ENCODE measurements around the gene SOX2. TPM values are rescaled to one million over a fixed set of nuclear protein-coding genes. Genes with fewer than 3 reads are reported as not detected.

Gene SOX2
- total RNA-seq, 3 donors from 2014 or later (not counting 1 experiment from before 2014, with no cell fraction given) = not detected

DNA sequence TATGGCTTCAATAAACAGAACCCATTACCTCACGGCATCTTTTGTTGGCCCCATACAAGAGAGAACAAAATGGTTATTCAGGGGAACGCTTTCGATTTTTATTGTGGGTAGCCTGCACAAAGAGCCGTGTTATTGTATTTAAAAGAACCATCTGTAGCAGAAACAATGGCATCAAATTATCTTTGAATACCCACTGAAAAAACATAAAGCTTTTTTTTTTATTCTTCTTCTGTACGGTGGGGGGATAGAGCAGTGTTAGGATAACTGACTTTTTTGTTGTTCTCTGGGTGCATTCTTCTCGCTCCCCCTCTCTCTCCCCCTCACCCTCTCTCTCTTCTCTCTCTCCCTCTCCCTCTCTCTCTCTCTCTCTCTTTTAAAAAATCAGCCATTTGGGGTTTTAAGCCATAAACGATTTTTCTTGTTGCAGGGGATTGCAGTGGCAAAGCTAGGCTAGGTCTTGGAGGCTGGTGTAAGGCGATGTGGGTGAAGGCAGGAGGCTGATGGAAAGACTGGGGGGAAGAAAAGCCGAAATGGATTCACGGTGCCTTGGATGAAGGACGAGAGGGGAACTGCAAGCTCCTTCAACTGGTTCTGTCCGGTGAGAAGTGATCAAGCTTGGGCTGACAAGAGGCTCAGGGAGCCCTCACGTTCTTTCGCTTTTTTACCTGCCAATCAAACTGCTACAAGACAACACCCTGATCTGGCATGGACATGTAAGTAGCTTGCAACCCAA lies 12.4 kb upstream of the SOX2 start:
- peaks cover 55 to 78% of the 10 kb centered on the region in 2 donors for H3K27me3 Mint-ChIP-seq (ENCODE audit: low read depth in 2 of 2)
- no peak overlapping the region for H3K27ac Mint-ChIP-seq
- 25% methylated on average over 12 of the region's 14 CpGs for WGBS (ENCODE audit: insufficient coverage)

GRCh38 chr3:181700168-181701087 lies 11.3 kb upstream of the SOX2 start:
- DNase-seq = peak in 1 of 2 donors; percentile 74
- Histone ChIP-seq H3K4me3 (ENCODE audit: low read length) (no peak overlapping the region), H3K27me3 (ENCODE audit: control insufficient read depth, insufficient read depth, low read length) (peaks cover 68% of the 10 kb centered on the region), H3K27ac (ENCODE audit: low read length) (no peak overlapping the region), H3K9me3 (ENCODE audit: control insufficient read depth, insufficient read depth, low read length) (peaks cover 12% of the 10 kb centered on the region), H3K36me3 (ENCODE audit: control insufficient read depth, insufficient read depth, low read length) (no peaks in the 10 kb centered on the region), H3K4me1 (ENCODE audit: control insufficient read depth, insufficient read depth, low read length) (peaks cover 16% of the 10 kb centered on the region)
- peaks cover 9 to 18% of the 10 kb centered on the region in 2 donors for H3K4me1 Mint-ChIP-seq
- intact Hi-C loops (cut with micrococcal nuclease) = no loop called here
- H3K27ac Mint-ChIP-seq = no peak overlapping the region
- peaks cover 2 to 4% of the 10 kb centered on the region in 2 donors for H3K9me3 Mint-ChIP-seq
- H3K4me3 Mint-ChIP-seq = peak overlapping the region; percentile 25
- H3K27me3 Mint-ChIP-seq (ENCODE audit: low read depth in 2 of 2) = peaks cover 62 to 89% of the 10 kb centered on the region in 2 donors
- TF ChIP-seq, protein P1, sequence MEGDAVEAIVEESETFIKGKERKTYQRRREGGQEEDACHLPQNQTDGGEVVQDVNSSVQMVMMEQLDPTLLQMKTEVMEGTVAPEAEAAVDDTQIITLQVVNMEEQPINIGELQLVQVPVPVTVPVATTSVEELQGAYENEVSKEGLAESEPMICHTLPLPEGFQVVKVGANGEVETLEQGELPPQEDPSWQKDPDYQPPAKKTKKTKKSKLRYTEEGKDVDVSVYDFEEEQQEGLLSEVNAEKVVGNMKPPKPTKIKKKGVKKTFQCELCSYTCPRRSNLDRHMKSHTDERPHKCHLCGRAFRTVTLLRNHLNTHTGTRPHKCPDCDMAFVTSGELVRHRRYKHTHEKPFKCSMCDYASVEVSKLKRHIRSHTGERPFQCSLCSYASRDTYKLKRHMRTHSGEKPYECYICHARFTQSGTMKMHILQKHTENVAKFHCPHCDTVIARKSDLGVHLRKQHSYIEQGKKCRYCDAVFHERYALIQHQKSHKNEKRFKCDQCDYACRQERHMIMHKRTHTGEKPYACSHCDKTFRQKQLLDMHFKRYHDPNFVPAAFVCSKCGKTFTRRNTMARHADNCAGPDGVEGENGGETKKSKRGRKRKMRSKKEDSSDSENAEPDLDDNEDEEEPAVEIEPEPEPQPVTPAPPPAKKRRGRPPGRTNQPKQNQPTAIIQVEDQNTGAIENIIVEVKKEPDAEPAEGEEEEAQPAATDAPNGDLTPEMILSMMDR (IDR thresholded peaks at IDR 0.05) = peak; percentile 31
- peak in 2 of 3 donors; percentile 58 to 59 for ATAC-seq
- 4% methylated on average over 11 of the region's 17 CpGs for WGBS (ENCODE audit: insufficient coverage)
- peaks cover 53% of the 10 kb centered on the region for H3K36me3 Mint-ChIP-seq

More for the DNA sequence above, 12.4 kb upstream of the SOX2 start:
- no peak overlapping the region for H3K27ac ChIP-seq (ENCODE audit: low read length)
- DNase-seq (no peak), ATAC-seq (no peak)
- no peak overlapping the region for H3K4me3 ChIP-seq (ENCODE audit: low read length)
- Mint-ChIP-seq H3K36me3 (peaks cover 43% of the 10 kb centered on the region), H3K4me3 (no peak overlapping the region), H3K9me3 (peaks cover 0 to 2% of the 10 kb centered on the region in 2 donors), H3K4me1 (peaks cover 9 to 14% of the 10 kb centered on the region in 2 donors)
- H3K4me1 ChIP-seq (ENCODE audit: control insufficient read depth, insufficient read depth, low read length) = peaks cover 16% of the 10 kb centered on the region
- H3K36me3 ChIP-seq (ENCODE audit: control insufficient read depth, insufficient read depth, low read length) = no peaks in the 10 kb centered on the region
- H3K9me3 ChIP-seq (ENCODE audit: control insufficient read depth, insufficient read depth, low read length) = peaks cover 9% of the 10 kb centered on the region
- H3K27me3 ChIP-seq (ENCODE audit: control insufficient read depth, insufficient read depth, low read length) = peaks cover 62% of the 10 kb centered on the region
- intact Hi-C loops (cut with micrococcal nuclease) = no loop called here
- TF ChIP-seq, protein P1 (IDR thresholded peaks at IDR 0.05) = no peak

DNA sequence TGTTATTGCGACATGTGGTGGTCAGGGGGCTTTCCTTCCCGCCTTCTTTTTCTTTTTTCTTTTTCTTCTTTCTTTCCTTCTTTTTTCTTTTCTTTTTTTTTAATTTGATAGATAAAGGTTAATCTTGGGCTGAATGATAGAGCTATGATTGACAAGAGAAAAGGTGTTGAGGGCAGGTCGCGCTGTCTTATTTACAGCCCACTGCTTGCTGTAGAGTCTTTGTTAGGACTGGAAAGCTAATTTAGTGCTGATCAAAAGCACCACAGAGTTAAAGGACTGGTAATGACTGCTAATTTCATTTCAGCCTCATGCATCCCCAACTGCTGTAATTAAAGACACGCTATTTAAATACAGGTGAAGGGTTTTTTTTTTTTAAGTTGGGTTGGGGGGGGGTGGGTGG lies 10.6 kb upstream of the SOX2 start:
- H3K9me3 ChIP-seq (ENCODE audit: control insufficient read depth, insufficient read depth, low read length) = peaks cover 12% of the 10 kb centered on the region
- no peak for DNase-seq
- H3K27ac ChIP-seq (ENCODE audit: low read length) = no peak overlapping the region
- peaks cover 2 to 4% of the 10 kb centered on the region in 2 donors for H3K9me3 Mint-ChIP-seq
- 25% methylated on average over 2 of the region's 5 CpGs for WGBS (ENCODE audit: insufficient coverage)
- H3K36me3 Mint-ChIP-seq = peaks cover 57% of the 10 kb centered on the region
- H3K4me3 ChIP-seq (ENCODE audit: low read length) = no peak overlapping the region
- intact Hi-C loops (cut with micrococcal nuclease) = no loop called here
- peaks cover 64 to 93% of the 10 kb centered on the region in 2 donors for H3K27me3 Mint-ChIP-seq (ENCODE audit: low read depth in 2 of 2)
- TF ChIP-seq, protein P1 (IDR thresholded peaks at IDR 0.05) = no peak
- H3K27ac Mint-ChIP-seq = no peak overlapping the region
- ATAC-seq = no peak
- peaks cover 11% of the 10 kb centered on the region for H3K4me1 ChIP-seq (ENCODE audit: control insufficient read depth, insufficient read depth, low read length)
- no peak overlapping the region for H3K4me3 Mint-ChIP-seq
- peaks cover 9 to 18% of the 10 kb centered on the region in 2 donors for H3K4me1 Mint-ChIP-seq
- H3K27me3 ChIP-seq (ENCODE audit: control insufficient read depth, insufficient read depth, low read length) = peaks cover 70% of the 10 kb centered on the region
- no peaks in the 10 kb centered on the region for H3K36me3 ChIP-seq (ENCODE audit: control insufficient read depth, insufficient read depth, low read length)

Data from natural killer cell (primary cell).